ENCODE data around the gene DCANP1.

The DCANP1 gene

GRCh38 chr5:135456238-135457099 is 9.3 kb upstream of the DCANP1 start:
- DNase-seq: no peak

GRCh38 chr5:135455876-135456237 is 8.7 kb upstream of the DCANP1 start:
- DNase-seq: no peak

- no peak for DNase-seq
Measured at GRCh38 chr5:135454946-135455345, 7.8 kb upstream of the DCANP1 start.

DNA sequence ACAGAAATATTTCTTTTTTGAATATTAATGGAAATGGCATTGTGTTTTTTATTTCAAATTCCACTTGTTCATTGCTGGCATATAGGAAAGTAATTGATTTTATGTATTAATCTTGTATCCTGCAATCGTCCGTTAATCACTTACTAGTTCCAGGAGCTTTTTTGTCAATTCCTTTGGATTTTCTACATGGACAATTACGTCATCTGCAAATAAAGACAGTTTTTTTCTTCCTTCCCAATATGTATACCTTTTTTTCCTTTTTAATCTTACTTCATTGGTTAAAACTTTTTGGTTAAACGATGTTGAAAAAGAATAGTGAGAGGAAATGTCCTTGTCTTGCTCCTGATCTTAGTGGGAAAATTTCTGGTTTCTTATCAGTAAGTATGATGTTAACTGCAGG is 6.5 kb upstream of the DCANP1 start:
- DNase-seq: no peak

- DNase-seq: no peak
Measured at GRCh38 chr5:135452321-135453030, 5.3 kb upstream of the DCANP1 start, which contains the start of gene TIFAB. Gene TIFAB (minus strand): TSS chr5:135452351. CDS start chr5:135449939, 2,412 bp downstream.

DNA sequence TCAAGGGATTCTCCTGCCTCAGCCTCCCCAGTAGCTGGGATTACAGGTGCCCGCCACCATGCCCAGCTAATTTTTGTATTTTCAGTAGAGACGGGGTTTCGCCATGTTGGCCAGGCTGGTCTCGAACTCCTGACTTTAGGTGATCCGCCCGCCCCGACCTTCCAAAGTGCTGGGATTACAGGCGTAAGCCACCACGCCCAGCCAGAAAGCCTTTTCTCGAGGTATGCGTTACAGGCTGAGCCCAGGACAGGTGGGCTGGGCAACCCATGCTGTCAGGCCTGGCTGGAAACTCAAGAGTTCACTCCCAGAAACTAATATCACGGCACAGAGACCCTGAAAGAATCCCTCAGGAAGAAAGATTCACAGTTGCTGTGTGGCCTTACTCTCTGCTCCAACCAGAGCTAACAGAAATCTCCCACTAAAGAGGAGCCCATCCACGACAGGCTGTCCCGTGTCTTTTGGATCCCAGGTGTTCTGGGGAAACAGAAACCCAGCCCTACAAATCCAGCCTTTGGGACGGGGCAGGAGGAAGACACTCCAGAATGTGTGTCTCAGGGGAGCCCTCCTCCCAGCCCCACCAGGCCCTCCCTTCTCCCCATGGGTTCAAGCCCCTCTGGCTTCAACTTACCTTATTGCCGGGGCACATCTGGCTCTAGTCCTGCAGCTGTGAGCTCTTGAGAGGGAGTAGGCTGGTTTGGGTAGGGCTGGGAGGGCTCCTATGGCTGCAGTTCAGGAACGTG is 4.6 kb upstream of the DCANP1 start:
- DNase-seq: no peak

DNA sequence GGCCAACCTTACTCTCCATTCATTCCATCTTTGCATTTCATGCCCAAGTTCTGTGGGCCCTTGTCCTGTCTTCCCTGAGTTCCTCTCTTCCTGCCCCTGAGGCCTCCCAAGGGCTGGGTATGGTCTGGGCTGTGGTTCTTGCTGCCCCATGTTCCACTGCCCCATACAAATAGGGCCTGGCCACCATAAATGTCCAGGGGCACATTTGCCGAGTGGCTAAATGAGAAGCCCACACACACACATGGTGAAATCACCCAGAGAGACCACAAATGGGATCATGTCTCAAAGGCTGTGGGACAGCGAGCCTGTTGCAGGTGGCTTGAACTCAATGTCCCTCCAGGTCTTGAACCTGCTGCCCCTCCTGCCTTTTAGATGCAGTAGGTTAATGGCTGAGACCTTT is 3.8 kb upstream of the DCANP1 start:
- DNase-seq: no peak

DNA sequence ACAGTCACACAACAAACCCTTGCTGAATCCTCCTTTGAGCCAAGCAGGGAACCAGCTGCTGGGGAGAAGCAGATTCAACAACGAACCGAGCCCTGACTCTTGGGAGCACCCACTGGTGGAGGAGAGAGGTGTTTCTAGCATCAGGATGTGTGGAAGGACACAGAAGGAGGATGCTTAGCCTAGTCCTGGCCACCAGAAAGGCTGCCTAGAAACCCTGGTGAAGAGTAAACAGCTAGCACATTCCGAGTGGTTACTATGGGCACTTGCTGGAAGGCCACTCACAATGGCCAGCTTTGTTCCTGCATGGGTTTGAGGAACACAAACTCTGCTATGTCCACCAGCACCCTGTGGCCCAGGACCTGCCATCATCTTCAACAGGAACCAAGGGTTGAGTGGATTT is 3.2 kb upstream of the DCANP1 start:
- DNase-seq: no peak

DNA sequence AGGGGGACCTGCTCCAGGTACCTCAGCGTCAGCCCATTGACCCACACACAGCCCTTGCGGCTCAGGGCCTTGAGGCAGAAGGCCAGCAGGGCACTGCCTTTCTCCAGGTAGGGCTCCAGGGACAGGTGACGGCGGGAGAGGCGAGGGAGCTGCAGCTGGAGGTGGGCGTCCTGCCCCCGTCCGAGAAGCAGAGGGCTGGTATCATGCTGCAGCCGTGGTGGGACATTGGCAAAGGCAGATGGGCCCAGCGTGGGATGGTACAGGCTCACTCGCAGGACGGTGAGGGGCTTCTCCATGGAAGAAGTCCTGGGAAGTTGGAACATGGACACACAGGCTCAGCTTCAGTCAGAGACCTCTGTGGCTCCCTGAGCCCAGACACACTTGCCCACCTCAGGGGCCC is 2.5 kb upstream of the DCANP1 start:
- DNase-seq: no peak

DNA sequence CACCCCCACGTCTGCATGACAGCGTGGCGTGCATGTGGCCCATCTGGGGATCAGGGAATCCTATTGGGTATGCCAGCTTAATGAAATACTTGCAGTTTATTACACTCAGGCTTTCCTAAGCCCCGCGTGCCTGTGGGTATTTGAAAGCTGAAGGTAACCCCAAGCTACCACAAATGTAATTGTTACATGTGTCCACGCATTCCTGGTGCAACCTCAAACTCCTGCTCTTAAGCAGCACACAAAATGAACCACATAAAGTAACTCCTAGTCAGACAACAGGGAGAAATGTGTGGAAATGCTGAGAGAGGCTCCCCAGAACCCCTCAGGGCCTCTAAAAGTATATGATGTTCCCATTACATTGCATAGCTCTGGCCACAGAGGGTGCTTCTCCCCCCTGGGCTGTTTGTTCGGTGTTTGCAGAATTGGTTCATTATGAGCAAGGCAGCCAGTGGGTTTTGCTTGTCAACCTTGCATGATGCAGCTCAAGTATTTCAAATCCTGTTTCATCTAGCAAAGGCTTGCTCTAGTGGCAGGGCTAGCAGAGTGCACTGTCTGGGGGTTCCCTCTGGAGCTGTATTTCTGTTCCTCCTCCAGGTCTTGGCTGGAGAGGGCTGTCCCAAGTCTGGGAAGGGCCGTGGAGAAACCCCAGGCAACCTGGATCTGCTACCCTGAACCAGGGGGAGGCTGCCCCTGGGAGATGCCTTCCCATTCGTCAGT is 1.8 kb upstream of the DCANP1 start:
- no peak for DNase-seq

GRCh38 chr5:135448071-135448739 is 1.1 kb upstream of the DCANP1 start:
- DNase-seq: no peak

DNA sequence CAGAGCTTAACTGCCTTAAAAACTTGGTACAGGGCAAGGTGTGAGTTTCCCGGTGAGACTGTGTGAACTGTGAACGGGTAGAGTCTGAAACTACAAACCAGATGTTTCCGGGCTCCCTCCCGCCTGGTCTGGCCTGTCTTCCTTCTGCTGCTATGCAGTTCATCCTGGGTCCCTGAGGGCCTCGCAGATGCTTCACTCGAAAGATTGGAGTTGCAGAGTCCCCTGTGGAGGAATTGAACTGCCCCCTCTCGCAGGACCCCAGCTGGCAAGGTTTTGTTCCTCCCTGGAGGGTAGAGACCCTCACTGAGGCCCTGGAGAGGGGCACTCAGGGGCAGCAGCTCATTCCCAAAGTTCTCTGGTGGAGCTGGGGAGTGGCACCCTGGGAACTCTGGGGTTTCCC is 533 bp downstream of the DCANP1 start:
- no peak for DNase-seq

GRCh38 chr5:135446206-135446605 is 942 bp downstream of the DCANP1 start:
- no peak for DNase-seq

- DNase-seq: no peak
Measured at GRCh38 chr5:135445306-135445985, 1.7 kb downstream of the DCANP1 start.

GRCh38 chr5:135444881-135445280 is 2.3 kb downstream of the DCANP1 start:
- no peak for DNase-seq

GRCh38 chr5:135444360-135444759 is 2.8 kb downstream of the DCANP1 start:
- DNase-seq: no peak

DNA sequence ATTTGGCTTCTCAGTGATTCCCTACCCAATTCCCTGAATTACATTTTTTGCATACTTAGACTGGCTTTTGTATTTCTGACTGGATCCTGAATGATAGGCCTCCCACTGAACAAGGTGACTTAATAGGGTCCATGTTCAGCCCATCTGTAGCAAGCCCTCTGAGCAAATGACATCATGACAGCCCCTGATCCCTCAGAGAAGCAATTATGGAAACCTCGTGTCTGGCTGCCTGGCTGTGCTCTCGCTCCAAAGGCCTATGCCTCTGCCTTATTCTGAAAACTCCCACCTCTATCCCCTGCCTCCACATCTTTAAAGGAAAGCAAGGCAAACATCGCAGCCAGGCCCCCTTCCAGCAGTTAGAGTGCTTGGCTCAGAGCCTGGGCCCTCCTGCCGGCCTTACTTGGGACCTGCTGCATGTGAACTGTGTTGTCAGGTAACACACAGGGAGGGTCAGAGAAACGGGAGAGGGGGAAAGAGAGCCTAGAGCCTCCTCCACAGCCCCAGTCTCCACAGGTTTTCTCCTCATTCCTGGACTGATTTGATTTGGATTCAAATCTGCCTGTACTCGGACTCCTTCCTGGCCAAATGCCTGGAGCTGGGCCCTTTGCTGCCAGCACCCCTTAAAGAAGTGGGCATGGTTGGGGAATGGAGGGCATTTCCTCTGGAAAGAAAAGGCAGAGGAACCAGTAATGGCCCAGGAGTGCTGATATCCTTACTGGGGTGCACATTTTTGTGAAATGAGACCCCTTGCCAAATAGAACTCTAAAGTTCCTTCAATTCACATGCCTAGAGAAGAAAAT is 3.8 kb downstream of the DCANP1 start:
- DNase-seq: no peak

GRCh38 chr5:135442431-135443160 is 4.6 kb downstream of the DCANP1 start:
- DNase-seq: no peak

- no peak for DNase-seq
Measured at GRCh38 chr5:135441919-135442318, 5.2 kb downstream of the DCANP1 start.

- DNase-seq: no peak
Measured at GRCh38 chr5:135441350-135441831, 5.8 kb downstream of the DCANP1 start.

Measured in activated T-cell treated with anti-CD3 and anti-CD28 coated beads, Interleukin-2, amount 50 U/mL, for 1 hour (primary cell).